NCI-H1048 (cell line): ENCODE data around the gene BRAT1.
"Not testable (repeated sequence)": the region's sequence is repeated elsewhere in the genome, so short reads cannot be mapped to it uniquely, and the experiment has no call there.

Source experiments
- DNase-seq: peaks from one replicate; lab custom pipeline; 2025; lab: John Stamatoyannopoulos, UW

BRAT1 gene

DNA sequence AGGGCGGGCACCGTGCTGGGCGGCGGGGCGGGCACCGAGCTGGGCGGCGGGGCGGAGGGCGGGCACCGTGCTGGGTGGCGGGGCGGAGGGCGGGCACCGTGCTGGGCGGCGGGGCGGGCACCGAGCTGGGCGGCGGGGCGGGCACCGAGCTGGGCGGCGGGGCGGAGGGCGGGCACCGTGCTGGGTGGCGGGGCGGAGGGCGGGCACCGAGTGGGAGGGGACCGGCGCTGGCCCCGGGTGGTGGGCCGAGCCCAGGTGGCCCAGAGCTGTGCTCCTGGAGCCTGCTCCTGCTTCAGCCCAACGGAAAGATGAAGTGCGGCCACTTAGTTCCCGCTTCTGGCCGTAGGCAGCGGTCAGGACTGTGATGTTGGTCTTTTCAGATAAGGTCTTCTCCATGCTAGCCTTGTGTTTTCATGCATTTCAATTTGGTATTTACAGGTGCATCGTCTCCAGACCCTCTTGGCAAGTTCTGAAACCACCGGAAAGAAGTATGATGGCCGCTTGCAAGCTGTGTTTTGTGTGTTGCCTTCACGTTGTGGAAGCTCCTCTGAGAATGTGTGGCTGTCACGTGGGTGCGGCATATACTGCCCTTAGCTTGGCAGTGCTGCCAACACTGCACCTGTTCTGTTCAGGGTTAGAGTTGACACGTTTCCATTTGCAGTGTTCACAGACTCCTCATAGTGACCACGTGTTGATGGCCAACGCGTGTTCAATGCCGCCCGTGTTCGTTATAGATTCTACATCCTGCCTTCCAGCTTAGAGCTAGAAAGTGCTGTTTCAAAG lies 28.7 kb upstream of the BRAT1 start:
- no peak for DNase-seq

DNA sequence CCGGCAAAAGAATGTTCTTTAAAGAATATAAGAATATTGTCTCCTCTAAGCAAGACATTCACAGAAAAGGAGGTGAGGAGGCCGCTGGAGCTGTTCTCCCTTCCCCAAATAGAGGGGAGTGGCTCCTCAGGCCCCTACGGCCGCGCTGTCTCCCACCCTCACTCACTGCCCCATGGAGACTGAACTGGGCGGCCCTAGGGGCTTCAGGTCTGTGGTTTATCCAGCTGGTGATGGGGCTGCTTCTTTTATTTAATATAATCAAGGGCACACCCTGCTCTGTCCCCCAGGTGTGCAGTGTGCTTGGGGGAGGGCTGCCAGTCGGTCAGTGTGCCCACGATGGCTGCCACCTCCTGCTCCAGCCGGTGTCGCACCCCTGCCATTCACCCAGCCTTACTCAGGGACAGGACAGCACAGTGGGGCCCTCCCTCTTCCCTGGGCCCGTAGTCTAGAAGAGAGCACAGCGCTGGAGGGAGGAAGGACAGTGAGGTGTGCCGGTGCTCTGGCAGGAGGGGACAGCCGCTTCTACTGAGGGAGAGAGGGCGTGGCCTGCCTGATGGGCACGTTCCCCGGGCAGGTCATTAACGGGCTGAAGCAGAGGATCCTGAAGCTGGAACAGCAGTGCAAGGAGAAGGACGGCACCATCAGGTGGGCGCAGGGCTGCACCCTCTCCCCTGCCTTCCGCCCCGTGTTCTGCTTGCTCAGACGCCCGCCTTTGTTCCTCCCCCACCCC lies 26.8 kb upstream of the BRAT1 start:
- no peak for DNase-seq

DNA sequence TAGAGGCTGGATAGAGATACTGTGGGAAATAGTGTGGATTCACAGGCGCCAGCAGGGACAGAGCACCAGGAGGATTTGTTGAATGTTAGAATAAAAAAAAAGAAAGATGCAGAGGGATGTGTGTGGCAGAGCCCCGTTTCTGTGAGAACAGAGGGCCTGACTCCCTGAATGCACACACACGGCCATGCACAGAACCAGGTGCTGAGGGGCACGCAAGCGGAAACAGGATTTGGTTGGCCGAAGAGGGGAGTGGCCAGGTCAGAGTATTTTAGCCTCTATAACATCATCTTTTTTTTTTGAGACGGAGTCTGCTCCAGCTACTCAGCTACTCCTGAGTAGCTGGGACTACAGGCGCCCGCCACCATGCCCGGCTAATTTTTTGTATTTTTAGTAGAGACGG lies 25.3 kb upstream of the BRAT1 start:
- DNase-seq, result no peak

DNA sequence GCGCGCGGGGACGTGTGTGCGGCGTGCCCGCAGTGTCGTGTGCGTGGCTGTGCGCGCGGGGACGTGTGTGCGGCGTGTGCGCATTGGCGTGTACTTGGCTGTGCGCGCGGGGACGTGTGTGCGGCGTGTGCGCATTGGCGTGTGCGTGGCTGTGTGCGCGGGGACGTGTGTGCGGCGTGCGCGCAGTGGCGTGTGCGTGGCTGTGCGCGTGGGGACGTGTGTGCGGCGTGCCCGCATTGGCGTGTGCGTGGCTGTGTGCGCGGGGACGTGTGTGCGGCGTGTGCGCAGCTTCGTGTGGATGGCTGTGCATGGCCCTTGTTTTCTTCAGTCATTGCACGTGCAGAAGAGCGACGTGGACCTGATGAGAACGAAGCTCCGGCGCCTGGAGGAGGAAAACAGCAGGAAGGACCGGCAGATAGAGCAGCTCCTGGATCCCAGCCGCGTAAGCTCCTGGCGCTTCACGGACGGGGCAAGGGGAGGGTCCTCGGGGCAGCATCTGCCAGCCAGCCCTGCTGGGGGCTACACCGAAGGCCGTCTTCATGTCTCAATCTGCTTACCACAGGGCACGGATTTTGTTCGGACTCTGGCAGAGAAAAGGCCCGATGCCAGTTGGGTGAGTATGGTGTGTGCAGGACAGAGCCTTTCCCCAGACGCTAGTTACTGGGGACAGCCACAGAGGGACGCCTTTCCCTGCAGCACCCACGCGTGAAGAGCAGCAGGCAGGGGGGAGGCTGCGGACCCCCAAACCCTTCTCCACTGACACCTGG lies 22.8 kb upstream of the BRAT1 start:
- no peak for DNase-seq

DNA sequence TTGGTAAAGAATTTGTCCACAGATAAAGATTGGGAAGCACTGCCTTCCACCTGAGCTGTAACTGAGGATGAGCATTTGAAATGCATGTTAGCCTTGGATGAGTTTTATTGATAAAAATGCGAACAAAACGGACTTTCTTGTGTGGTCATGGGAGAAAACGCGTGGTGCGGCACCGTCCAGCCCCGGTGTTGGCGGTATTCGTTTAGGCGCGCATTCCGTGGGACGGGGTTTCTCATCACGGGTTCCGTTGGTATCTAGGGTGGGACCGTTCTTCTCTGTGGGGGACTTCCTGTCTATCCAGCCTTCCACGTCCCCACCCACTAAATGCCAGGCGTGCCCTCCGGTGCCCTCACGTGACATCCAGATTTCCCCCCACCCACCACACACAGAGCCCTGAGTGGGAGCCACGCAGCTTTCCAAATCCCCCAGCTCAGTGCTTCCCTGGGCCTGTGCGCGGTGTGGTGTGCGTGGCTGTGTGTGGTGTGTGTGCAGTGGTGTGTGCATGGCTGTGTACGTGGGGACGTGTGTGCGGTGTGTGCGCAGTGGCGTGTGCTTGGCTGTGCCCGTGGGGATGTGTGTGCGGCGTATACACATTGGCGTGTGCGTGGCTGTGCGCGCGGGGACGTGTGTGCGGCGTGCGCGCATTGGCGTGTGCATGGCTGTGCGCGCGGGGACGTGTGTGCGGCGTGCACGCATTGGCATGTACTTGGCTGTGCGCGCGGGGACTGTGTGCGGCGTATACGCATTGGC lies 21.6 kb upstream of the BRAT1 start:
- DNase-seq, result no peak

DNA sequence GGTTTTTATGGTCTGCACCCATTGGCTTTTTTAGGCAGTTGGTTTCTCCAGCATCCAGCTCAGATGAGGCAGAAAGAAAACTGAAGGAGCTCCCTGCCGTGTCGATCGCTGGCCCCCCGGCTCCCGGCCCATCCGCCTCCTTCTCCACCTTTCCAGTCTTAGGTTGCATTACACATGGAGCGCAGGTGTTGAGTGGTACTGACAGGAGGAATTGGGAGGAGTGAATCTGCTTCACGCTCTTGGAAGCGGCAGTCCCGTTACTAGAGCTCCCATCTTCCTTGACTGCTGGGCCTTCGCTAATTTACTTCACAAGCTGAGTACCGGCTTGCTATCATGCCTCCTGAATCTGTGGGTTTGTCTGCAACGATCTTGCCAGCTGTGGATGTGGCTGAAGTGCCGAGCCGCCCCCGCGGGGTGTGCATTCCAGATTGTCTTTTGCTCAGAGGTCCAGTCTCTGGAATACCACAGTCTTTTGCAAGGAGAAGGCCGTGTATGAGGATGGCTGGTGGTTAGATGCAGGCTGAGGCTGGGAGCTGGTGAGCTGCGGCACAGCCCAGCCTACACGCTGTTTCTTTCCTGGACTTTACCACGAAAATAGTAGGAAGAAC lies 20.5 kb upstream of the BRAT1 start:
- no peak for DNase-seq

DNA sequence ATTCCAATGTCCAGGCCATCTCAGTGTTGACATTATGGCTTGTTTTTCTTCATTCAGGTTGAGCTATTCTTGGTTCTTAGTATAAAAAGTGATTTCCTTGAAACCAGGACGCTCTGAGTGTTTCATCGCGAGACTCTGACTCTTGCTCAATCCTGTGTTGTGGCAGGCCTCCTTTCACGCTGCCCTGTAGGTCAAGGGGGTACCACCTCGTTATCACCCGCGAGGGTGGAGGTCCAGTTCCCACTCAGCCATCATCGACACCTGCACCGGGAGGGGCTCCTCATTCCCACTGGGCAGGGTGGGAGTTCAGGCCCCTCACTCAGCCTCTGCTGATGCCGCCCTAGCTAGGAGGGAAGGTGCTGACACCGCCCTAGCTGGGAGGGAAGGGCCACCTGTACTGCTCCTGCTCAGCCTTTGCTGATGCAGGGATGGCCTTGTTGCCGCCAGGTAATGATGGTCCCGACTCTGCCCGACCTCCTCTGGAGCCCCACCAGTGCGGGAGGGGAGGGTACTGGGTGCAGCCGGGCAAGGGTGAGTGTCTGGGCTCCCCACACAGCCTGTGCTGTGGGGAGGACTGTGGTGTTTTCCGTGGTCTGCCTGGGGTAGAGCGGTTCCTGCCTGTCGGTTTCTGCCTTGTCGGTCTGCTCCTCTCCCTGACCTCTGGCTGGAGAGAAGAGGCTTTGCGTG lies 19.9 kb upstream of the BRAT1 start:
- DNase-seq, result no peak

DNA sequence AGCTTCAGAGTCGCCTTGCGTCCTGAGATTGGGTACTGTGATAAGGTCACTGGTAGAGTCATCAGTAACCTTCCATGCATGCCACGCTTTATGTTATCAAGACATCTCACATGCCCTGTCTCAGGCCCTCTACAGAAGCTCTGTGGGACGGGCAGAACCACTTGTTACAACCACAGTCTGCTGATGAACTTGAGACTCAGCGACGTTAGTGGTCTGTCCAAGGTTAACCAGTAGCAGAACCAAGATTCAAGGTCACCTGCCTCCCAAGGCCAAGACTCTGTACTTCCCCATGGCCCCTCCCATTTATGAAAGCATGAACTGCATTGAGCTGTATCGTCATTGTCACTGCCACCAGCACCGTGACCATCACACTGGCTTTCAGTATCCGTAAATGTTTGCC lies 18.4 kb upstream of the BRAT1 start:
- no peak for DNase-seq

DNA sequence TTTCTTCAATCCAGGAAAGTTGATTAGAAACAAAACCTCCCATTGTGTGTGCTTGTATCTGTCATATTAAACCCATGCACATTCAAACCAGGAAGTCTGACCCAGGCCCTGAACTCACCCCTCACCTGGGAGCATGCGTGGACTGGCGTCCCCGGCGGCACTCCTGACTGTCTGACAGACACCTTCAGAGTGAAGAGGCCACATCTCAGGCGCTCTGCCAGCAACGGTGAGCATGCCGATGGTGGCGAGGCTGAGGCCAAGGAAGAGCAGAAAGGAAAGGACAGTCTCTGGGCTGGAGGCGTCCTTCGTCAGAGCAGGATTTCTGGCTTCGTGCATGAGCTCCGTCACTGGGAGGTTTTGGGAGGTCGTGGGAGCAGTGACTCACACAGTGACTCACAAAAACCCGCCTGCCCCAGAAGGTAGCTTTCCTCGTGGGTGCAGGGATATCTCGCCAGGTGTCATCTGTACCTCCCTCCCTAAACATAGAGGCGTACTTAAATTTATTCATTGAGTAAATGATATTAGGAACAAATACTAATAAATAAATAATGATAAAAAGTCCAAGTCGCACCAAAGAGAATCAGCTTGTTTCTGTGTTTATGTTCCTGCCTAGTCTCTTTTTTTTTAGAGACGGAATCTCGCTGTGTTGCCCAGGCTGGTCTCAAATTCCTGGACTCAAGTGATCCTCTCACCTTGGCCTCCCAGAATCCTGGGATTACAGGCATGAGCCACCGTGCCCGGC lies 16.9 kb upstream of the BRAT1 start:
- DNase-seq, result no peak

DNA sequence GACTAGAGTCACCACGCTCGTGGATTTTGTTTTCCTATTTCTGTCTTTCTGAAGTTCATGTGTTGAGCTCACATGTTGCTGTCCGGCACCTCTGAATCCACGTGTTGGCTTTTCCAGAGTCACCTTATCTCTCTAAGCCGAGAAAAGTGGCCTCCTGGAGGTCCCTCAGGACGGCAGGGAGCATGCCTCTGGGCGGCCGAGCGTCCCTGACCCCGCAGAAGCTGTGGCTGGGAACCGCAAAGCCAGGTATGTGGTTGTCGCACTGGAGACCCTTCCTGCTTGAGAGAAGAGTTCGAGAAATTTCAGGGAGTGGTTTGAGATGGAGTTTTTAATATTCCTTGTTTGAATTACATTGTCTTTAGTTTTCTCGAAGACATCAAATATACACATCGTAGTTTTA lies 16.1 kb upstream of the BRAT1 start:
- DNase-seq, result no peak

DNA sequence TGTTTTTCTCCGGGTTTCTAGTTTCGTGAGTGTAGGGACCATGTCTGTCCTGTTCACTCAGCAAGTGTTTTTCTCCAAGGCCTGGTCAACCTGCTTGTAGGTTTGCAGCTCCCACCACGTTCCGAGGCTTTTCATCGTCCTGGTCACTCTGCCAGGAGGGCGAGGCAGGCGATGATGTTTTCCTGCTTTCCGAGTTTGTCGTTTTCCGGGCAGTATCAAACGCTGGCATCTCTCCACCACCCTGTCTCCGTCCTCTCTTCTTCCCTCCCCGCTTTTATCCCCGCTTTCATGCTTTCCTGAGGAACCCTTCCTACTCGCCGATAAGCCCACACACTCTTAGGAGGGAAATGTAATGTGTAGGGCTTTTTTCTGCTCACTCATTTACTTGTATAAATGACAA lies 14.7 kb upstream of the BRAT1 start:
- DNase-seq, result no peak

DNA sequence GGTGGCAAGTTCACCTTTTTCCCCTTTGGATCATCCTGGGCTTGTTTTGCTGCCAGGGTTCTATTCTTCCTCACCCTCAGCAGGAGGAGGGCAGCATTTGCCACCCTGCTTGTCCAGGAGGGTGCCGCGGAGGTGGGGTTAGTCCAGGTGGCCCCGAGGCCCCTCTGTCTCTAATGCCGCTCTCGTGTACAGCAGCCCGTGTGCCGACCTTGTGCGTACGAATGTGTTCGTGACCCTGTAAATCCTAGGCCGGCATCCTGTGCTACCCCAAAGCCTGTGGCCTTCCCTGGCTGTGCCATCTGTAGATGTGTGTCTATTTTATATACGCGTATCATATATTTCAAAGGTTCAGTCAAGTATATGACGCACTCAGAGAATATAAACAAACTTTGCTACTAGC lies 14.1 kb upstream of the BRAT1 start:
- DNase-seq, result no peak

DNA sequence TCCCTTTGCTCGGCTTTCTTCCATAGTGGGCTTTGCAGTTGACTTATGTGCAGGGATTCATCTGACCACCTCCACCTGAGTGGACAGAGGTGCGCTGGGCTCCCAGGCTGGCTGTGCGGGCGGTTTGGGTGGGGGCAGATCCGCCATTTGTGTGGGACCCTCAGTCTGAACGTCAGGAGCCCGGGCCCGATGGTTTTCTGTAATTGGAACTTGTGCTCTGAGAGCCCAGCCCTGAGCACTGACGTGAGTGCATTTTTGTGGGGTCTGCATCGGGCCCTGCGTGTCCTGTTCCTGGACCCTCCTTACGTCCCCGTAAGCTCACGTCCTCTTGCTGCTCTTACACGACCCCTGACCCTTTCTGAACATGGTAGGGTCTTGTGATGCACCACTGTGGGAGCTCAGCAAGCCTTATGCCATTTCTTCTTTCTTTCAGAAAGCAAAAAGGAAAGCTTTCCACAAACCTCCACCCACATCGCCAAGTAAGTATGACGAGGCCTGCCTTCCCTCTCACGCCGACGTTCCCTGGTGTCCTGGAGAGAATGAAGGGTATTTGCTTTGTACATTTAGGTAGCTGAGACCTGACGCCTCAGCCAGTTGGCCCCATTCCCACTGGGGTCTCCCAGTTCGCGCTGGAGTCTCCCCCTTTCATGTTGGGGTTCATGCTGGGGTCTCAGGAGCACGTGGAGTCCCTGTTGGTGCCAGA lies 13.3 kb upstream of the BRAT1 start:
- DNase-seq, result no peak

DNA sequence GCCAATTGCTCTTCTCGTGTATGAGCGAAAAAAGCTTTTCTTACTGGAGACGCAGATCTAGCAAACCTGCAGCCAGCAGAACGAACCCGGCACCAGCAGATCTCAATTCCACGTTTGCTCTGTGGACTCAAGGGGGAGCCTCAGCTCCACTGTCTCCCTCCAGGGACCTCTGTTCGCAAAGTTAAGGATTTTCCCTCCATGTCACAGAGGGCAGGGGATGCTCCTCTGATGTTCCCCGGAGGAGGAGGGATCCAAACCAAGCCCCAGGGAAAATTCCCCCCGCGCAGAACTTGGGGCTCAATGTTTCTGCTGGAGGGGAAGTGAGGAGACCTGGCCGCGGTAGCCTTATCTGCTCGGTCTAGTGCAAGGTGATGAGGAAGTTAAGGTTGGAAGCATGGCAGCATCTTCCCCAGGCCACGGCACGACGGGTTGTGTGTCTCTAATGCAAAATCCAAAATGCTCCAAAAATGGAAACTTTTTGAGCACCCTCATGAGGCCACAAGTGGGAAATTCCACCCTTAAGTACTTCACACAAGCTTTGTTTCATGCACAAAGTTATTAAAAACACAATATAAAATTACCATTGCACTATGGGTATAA lies 12.5 kb upstream of the BRAT1 start:
- no peak for DNase-seq

DNA sequence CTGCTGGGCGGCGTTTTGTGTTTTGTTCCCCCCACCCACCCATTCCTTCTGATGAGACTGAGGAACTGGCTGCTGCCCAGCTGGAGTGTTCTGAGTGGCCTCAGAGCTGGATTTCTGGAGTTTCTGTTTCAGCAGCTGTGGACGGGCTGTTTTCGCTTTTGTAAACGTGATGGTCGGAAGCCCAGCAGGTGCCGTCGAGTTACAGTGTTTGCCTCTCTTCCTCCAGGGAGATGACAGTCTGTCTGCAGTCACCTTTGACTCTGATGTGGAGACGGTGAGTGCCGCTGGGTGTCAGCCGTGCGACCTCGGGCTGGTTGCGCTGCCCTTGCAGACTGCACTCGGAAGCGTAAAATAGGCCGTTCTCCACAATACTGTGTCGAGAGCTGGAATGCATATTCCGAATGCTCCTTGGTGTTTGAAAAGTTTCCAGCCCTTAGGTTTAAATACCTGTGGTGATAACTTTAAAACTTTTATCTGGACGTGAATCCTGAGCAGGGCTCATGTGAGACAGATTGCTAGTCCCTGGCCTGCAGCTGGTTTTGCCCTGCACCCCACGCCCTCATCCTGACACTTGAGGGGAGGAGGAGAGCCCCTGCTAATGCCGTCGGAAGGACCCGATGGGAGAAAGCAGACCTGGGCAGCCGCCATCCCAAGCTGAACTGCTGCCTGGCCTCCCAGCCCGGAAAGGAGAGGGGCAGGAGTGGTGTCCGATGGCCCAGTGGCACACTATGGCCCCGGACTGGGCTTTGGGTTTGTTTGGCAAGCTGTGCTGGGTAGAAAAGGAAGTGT lies 11.8 kb upstream of the BRAT1 start:
- no peak for DNase-seq

DNA sequence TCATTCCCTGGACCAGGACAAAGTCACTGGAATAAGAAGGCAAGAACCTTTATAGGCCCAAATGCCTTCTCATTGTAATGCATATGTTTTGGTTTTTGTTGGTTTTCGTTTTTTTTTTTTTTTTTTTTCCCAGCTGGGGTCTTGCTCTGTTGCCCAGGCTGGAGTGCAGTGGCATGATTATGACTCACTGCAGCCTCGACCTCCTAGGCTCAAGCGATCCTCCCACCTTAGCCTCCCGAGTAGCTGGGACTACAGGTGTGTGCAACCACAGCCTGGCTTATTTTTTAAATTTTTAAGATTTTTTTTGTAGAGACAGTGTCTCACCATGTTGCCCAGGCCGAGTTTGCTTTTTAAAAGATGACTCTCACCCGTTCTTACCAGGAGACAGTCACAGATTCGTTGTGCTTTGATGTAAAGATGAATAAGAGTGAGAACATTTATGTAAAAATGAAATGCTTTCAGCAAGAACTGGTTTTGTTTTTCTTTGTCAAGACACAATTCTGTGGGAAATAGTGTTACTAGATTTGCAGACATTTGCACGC lies 11.1 kb upstream of the BRAT1 start:
- DNase-seq, result no peak

DNA sequence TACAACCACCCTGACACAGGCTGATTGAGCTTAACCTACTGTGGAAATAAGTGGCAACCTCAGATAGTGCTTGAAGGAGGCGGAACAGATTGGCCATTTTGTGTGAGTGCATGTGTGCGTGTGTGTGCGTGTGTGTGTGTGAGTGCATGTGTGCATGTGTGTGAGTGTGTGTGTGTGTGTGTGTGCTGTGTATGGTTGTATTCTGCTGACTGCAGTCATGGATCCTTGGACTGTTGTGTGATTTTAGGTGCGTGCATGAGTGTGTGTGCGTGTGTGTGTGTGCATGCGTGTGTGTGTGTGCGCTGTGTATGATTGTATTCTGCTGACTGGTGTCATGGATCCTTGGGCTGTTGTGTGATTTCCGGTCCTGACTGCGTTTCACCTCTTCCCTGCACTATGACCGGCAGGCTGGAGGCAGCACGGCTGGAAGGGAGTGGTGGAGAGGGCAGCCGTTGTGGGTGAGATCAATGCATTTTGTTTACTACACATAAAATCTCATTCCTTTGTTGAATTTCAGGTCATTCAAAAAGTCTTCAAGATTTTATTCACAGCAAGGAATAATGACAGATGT lies 9.7 kb upstream of the BRAT1 start:
- DNase-seq, result no peak

DNA sequence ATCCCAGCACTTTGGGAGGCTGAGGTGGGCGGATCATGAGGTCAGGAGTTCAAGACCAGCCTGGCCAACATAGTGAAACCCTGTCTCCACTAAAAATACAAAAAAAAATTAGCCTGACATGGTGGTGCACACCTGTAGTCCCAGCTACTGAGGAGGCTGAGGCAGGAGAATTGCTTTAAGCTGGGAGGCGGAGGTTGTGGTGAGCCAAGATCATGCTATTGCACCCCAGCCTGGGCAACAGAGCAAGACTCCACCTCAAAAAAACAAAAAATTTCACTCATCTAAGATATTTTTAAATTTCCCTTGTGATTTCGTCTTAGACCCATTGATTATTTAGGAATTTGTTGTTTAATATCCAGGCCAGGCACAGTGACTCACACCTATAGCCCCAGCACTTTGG lies 8.6 kb upstream of the BRAT1 start:
- DNase-seq, result not testable (repeated sequence)
